ENCODE measurements around the gene PGLYRP4. TPM values are rescaled to one million over a fixed set of nuclear protein-coding genes. Genes with fewer than 3 reads are reported as not detected.

PGLYRP4 gene
- total and polyA plus RNA-seq, 4 donors: not detected

GRCh38 chr1:153367090-153367489, 18.4 kb upstream of the PGLYRP4 start (continued):
- TF ChIP-seq FOXA1 (IDR thresholded peaks at IDR 0.05) (no peak), FOXA2 (IDR thresholded peaks at IDR 0.05) (no peak), ZBTB33 (IDR thresholded peaks at IDR 0.05) (no peak), HNF4A (conservative IDR thresholded peaks at IDR 0.05) (no peak), HNF4G (IDR thresholded peaks at IDR 0.05) (no peak)

- WGBS: 70% methylated on average over 6 of the region's 6 CpGs
- Histone ChIP-seq H3K9ac (ENCODE audit: low read depth in 1 of 2, low read length in 2 of 2) (no peak overlapping the region), H3K27ac (ENCODE audit: low read depth in 1 of 2, low read length in 2 of 2) (no peak overlapping the region), H3K4me3 (ENCODE audit: low read depth in 1 of 3, low read length in 3 of 3) (no peak overlapping the region), H3K27me3 (ENCODE audit: control insufficient read depth in 4 of 4, insufficient read depth in 4 of 4, low read length in 3 of 4) (peaks cover 0 to 4% (median 1%) of the 10 kb centered on the region in 4 donors), H3K36me3 (ENCODE audit: control insufficient read depth in 4 of 4, insufficient read depth in 3 of 4, low read depth in 1 of 4, low read length in 3 of 4) (no peaks in the 10 kb centered on the region), H3K4me1 (ENCODE audit: control insufficient read depth in 4 of 4, insufficient read depth in 4 of 4, low read length in 3 of 4) (no peaks in the 10 kb centered on the region), H3K9me3 (ENCODE audit: control insufficient read depth in 4 of 4, low read length in 3 of 4) (no peaks in the 10 kb centered on the region)
- no peak for TF ChIP-seq CTCF (IDR thresholded peaks at IDR 0.05; ENCODE audit: low read depth, low read length, missing input control)
- no peak for TF ChIP-seq ATF3 (IDR thresholded peaks at IDR 0.05)
- no peak for TF ChIP-seq MAX (IDR thresholded peaks at IDR 0.05)
- TF ChIP-seq REST (IDR thresholded peaks at IDR 0.05): no peak
- no peak for TF ChIP-seq HNF4G (IDR thresholded peaks at IDR 0.05)
- no peak for TF ChIP-seq FOXA2 (IDR thresholded peaks at IDR 0.05)
- no peak for TF ChIP-seq RAD21 (IDR thresholded peaks at IDR 0.05)
- no peak for TF ChIP-seq HNF4A (conservative IDR thresholded peaks at IDR 0.05)
- no peak for TF ChIP-seq GABPA (IDR thresholded peaks at IDR 0.05 in 1 of 2, conservative IDR thresholded peaks at IDR 0.05 in 1 of 2)
- no peak for TF ChIP-seq TAF1 (conservative IDR thresholded peaks at IDR 0.05)
- TF ChIP-seq SP1 (IDR thresholded peaks at IDR 0.05): no peak
- no peak for TF ChIP-seq JUND (IDR thresholded peaks at IDR 0.05)
- TF ChIP-seq NR2F2 (IDR thresholded peaks at IDR 0.05): no peak
- no peak for TF ChIP-seq EGR1 (IDR thresholded peaks at IDR 0.05; ENCODE audit: low read depth in 2 of 2)
- TF ChIP-seq YY1 (IDR thresholded peaks at IDR 0.05): no peak
- no peak for TF ChIP-seq RXRA (IDR thresholded peaks at IDR 0.05)
- no peak for TF ChIP-seq FOXA1 (IDR thresholded peaks at IDR 0.05)
- TF ChIP-seq ZBTB33 (IDR thresholded peaks at IDR 0.05): no peak
- DNase-seq (ENCODE audit: low spot score): no peak
These were observed 17.6 kb upstream of the PGLYRP4 start for GRCh38 chr1:153366261-153366660.

Measured in liver (tissue), 9 donors.